ENCODE data around the gene NAB2.

- TF ChIP-seq CTCF (IDR thresholded peaks at IDR 0.05; ENCODE audit: extremely low read depth in 1 of 2, insufficient read depth in 1 of 2, low read depth in 1 of 2, low read length in 2 of 2) (no peak), POLR2A (IDR thresholded peaks at IDR 0.05; ENCODE audit: low read depth, low read length) (no peak), EZH2 (IDR thresholded peaks at IDR 0.05; ENCODE audit: borderline replicate concordance, low read depth, low read length, severe bottlenecking) (no peak), MAX (IDR thresholded peaks at IDR 0.05; ENCODE audit: insufficient read depth, insufficient read length) (no peak), MYC (IDR thresholded peaks at IDR 0.05; ENCODE audit: low read depth, low read length) (no peak), FOS (IDR thresholded peaks at IDR 0.05; ENCODE audit: borderline replicate concordance, insufficient read depth, low read length) (no peak), POLR2AphosphoS5 (IDR thresholded peaks at IDR 0.05; ENCODE audit: insufficient read depth, low read depth, low read length) (no peak), JUN (IDR thresholded peaks at IDR 0.05; ENCODE audit: borderline replicate concordance, insufficient read depth, insufficient read length, low read depth) (no peak)
Observed at GRCh38 chr12:57042695-57043094, 46.2 kb upstream of the NAB2 start.

Measured in endothelial cell of umbilical vein (primary cell).